Endodermal cell (in vitro differentiated cells): ENCODE data around the gene ARHGAP26. TPM values are rescaled to one million over a fixed set of nuclear protein-coding genes. Genes with fewer than 3 reads are reported as not detected.

Source experiments
- DNase-seq: peaks from one replicate; pipeline ENCODE4 v3.0.0-alpha.2; 2017
- H3K27ac ChIP-seq: 2 replicates; pipeline ENCODE4 v1.5.1; 2013; ENCODE audit warnings: mild to moderate bottlenecking, low read depth, low read length, moderate library complexity
- H3K27me3 ChIP-seq: 2 replicates; pipeline ENCODE4 v1.6.1; 2013; ENCODE audit warnings: mild to moderate bottlenecking, low read length, moderate library complexity; ENCODE audit not compliant: insufficient read depth, control insufficient read depth, poor library complexity, severe bottlenecking
- H3K36me3 ChIP-seq: 2 replicates; pipeline ENCODE4 v1.7.0; 2013; ENCODE audit warnings: mild to moderate bottlenecking, low read length, moderate library complexity; ENCODE audit not compliant: control insufficient read depth, insufficient read depth
- H3K4me1 ChIP-seq: one replicate; pipeline ENCODE4 v1.7.0; 2013; ENCODE audit warnings: low read length; ENCODE audit not compliant: control insufficient read depth, insufficient read depth
- H3K4me3 ChIP-seq: 2 replicates; pipeline ENCODE4 v1.5.1; 2013; ENCODE audit warnings: mild to moderate bottlenecking, low read length, moderate library complexity
- H3K9ac ChIP-seq: 2 replicates; pipeline ENCODE4 v1.6.1; 2013; ENCODE audit warnings: mild to moderate bottlenecking, low read length, moderate library complexity; ENCODE audit not compliant: poor library complexity, severe bottlenecking; ENCODE audit errors: extremely low read depth
- H3K9me3 ChIP-seq: 2 replicates; pipeline ENCODE4 v1.6.1; 2013; ENCODE audit warnings: mild to moderate bottlenecking, low read length, moderate library complexity; ENCODE audit not compliant: control insufficient read depth
- H3K27ac Mint-ChIP-seq: 2 replicates; pipeline ENCODE4 v1.8.0; 2020; ENCODE audit warnings: mixed read lengths
- H3K27me3 Mint-ChIP-seq: 2 replicates; pipeline ENCODE4 v1.8.0; 2021; ENCODE audit warnings: mild to moderate bottlenecking, mixed read lengths; ENCODE audit not compliant: insufficient read depth
- H3K36me3 Mint-ChIP-seq: 2 replicates; pipeline ENCODE4 v1.8.0; 2020; ENCODE audit warnings: low read depth, mixed read lengths
- H3K4me1 Mint-ChIP-seq: 2 replicates; pipeline ENCODE4 v1.8.0; 2020; ENCODE audit warnings: mixed read lengths
- H3K4me3 Mint-ChIP-seq: 2 replicates; pipeline ENCODE4 v1.8.0; 2020; ENCODE audit warnings: mild to moderate bottlenecking, moderate library complexity, mixed read lengths
- H3K9me3 Mint-ChIP-seq: 2 replicates; pipeline ENCODE4 v1.8.0; 2020; ENCODE audit warnings: mild to moderate bottlenecking, mixed read lengths
- CTCF ChIP-seq: fragments of 200-600 bp; sonication (generic); conservative IDR thresholded peaks from 2 replicates; pipeline ENCODE4 v1.5.0; 2021; ENCODE audit warnings: antibody characterized with exemption, mild to moderate bottlenecking
- WGBS, 2 experiments: methylation state at CpG; one replicate each; pipeline versions ENCODE4 v1.1.5 to v1.1.7; 2013; ENCODE audit warnings: missing lambda C conversion rate in 2 of 2, mixed read lengths in 1 of 2; ENCODE audit not compliant: insufficient coverage in 1 of 2, insufficient read length in 1 of 2; 5-methylcytosine and 5-hydroxymethylcytosine counted together
- total RNA-seq, 2 donors: library from RNA; stranded (reverse); fragmentation: NEBNext Ultra II Directional in 1 of 2; extraction: Animal tissue kit (Norgen Biotek cat#: 25700) in 1 of 2; gene quantifications; 2 replicates in 1 of 2; 3 replicates in 1 of 2; pipeline ENCODE4 v1.2.1, GENCODE V29; 2021

The ARHGAP26 gene
- total RNA-seq, 2 donors from 2014 or later, result 49.2 to 60.5 TPM

- WGBS, 2 experiments, result 98 to 100% methylated on average over 3 of the region's 3 CpGs
- no peaks in the 10 kb centered on the region for H3K27me3 Mint-ChIP-seq
- no peak overlapping the region for H3K9ac ChIP-seq
- H3K4me1 ChIP-seq, result peaks cover 5% of the 10 kb centered on the region
- H3K27me3 ChIP-seq, result no peaks in the 10 kb centered on the region
- no peak for DNase-seq
- H3K36me3 ChIP-seq, result no peaks in the 10 kb centered on the region
- H3K4me3 Mint-ChIP-seq, result no peak overlapping the region
- peaks cover 15% of the 10 kb centered on the region for H3K9me3 Mint-ChIP-seq
- no peak overlapping the region for H3K4me3 ChIP-seq
- H3K9me3 ChIP-seq, result peaks cover 11% of the 10 kb centered on the region
- no peak for TF ChIP-seq CTCF
- H3K4me1 Mint-ChIP-seq, result no peaks in the 10 kb centered on the region
- H3K27ac ChIP-seq, result no peak overlapping the region
- H3K36me3 Mint-ChIP-seq, result peaks cover 11% of the 10 kb centered on the region
- no peak overlapping the region for H3K27ac Mint-ChIP-seq
These were observed 426.6 kb downstream of the ARHGAP26 start for GRCh38 chr5:143196601-143197259.

GRCh38 chr5:143197260-143197656 is 427.1 kb downstream of the ARHGAP26 start:
- Mint-ChIP-seq H3K27ac (no peak overlapping the region), H3K36me3 (peaks cover 13% of the 10 kb centered on the region)

GRCh38 chr5:143198332-143198731 is 428.2 kb downstream of the ARHGAP26 start:
- Mint-ChIP-seq H3K36me3 (peaks cover 23% of the 10 kb centered on the region), H3K4me1 (no peaks in the 10 kb centered on the region), H3K27me3 (no peaks in the 10 kb centered on the region), H3K9me3 (peaks cover 26% of the 10 kb centered on the region), H3K4me3 (no peak overlapping the region), H3K27ac (no peak overlapping the region)
- no peak for TF ChIP-seq CTCF
- 57 to 98% methylated on average over 1 to 4 of the region's 4 CpGs for WGBS, 2 experiments
- Histone ChIP-seq H3K27ac (no peak overlapping the region), H3K4me3 (no peak overlapping the region), H3K9me3 (peaks cover 11% of the 10 kb centered on the region), H3K36me3 (no peaks in the 10 kb centered on the region), H3K9ac (no peak overlapping the region), H3K27me3 (no peaks in the 10 kb centered on the region), H3K4me1 (peaks cover 5% of the 10 kb centered on the region)
- no peak for DNase-seq

More at GRCh38 chr5:143197260-143197656, 427.1 kb downstream of the ARHGAP26 start:
- no peaks in the 10 kb centered on the region for H3K27me3 ChIP-seq
- no peak for DNase-seq
- H3K9ac ChIP-seq, result no peak overlapping the region
- peaks cover 15% of the 10 kb centered on the region for H3K9me3 Mint-ChIP-seq
- H3K27ac ChIP-seq, result no peak overlapping the region
- H3K9me3 ChIP-seq, result peaks cover 11% of the 10 kb centered on the region
- H3K36me3 ChIP-seq, result no peaks in the 10 kb centered on the region
- no peak overlapping the region for H3K4me3 Mint-ChIP-seq
- no peaks in the 10 kb centered on the region for H3K4me1 Mint-ChIP-seq
- TF ChIP-seq CTCF, result no peak
- H3K4me1 ChIP-seq, result peaks cover 5% of the 10 kb centered on the region
- H3K27me3 Mint-ChIP-seq, result no peaks in the 10 kb centered on the region
- H3K4me3 ChIP-seq, result no peak overlapping the region
